KBM-7 (cell line): ENCODE measurements around the gene FCHO2.
A peak's percentile ranks its signal among the peaks of the same experiment; 100 is the strongest.

Experiments used
- DNase-seq: peaks from one replicate; pipeline ENCODE4 v3.0.0-alpha.2; 2015
- in situ Hi-C: fragments of 300-500 bp; cut with MboI; formaldehyde crosslinking; loops from 2 replicates; pipeline ENCODE4 v1.14.3; 2020; ENCODE audit warnings: low sequenced_read_pairs, low pct_unique_long_range_greater_than_20kb, mixed read lengths

Gene FCHO2

GRCh38 chr5:73094415-73094814 lies 138.6 kb downstream of the FCHO2 start:
- DNase-seq, result no peak
- in situ Hi-C loops, result no loop called here

GRCh38 chr5:73095564-73096238 lies 139.9 kb downstream of the FCHO2 start:
- in situ Hi-C loops, result no loop called here

GRCh38 chr5:73096239-73096575 lies 140.4 kb downstream of the FCHO2 start:
- no peak for DNase-seq
- in situ Hi-C loops, result no loop called here

More at GRCh38 chr5:73095564-73096238, 139.9 kb downstream of the FCHO2 start:
- peak; percentile 33 for DNase-seq

- in situ Hi-C loops, result no loop called here
- no peak for DNase-seq
Measured at GRCh38 chr5:73097740-73098139, 141.9 kb downstream of the FCHO2 start.

GRCh38 chr5:73100109-73100508 lies 144.3 kb downstream of the FCHO2 start:
- in situ Hi-C loops, result no loop called here
- no peak for DNase-seq

- in situ Hi-C loops, result no loop called here
- no peak for DNase-seq
Measured at GRCh38 chr5:73103870-73104299, 148.0 kb downstream of the FCHO2 start.

- DNase-seq, result no peak
- in situ Hi-C loops, result no loop called here
Measured at GRCh38 chr5:73104326-73104725, 148.5 kb downstream of the FCHO2 start.

GRCh38 chr5:73106335-73106734 lies 150.5 kb downstream of the FCHO2 start:
- no peak for DNase-seq
- in situ Hi-C loops, result no loop called here

GRCh38 chr5:73110190-73110589 lies 154.3 kb downstream of the FCHO2 start:
- DNase-seq, result no peak
- in situ Hi-C loops, result no loop called here

GRCh38 chr5:73111536-73111935 lies 155.7 kb downstream of the FCHO2 start:
- in situ Hi-C loops, result no loop called here
- DNase-seq, result no peak

GRCh38 chr5:73112359-73112758 lies 156.5 kb downstream of the FCHO2 start:
- no peak for DNase-seq
- in situ Hi-C loops, result no loop called here

- no peak for DNase-seq
- in situ Hi-C loops, result no loop called here
Measured at GRCh38 chr5:73114044-73114688, 158.3 kb downstream of the FCHO2 start.

GRCh38 chr5:73115399-73116051 lies 159.7 kb downstream of the FCHO2 start:
- in situ Hi-C loops, result no loop called here
- no peak for DNase-seq

GRCh38 chr5:73116506-73116905 lies 160.7 kb downstream of the FCHO2 start:
- DNase-seq, result no peak
- in situ Hi-C loops, result no loop called here

- in situ Hi-C loops, result no loop called here
- DNase-seq, result no peak
Measured at GRCh38 chr5:73117088-73117740, 161.4 kb downstream of the FCHO2 start.

GRCh38 chr5:73118391-73118973 lies 162.6 kb downstream of the FCHO2 start:
- DNase-seq, result no peak
- in situ Hi-C loops, result no loop called here

- in situ Hi-C loops, result no loop called here
- DNase-seq, result no peak
Measured at GRCh38 chr5:73119451-73120157, 163.8 kb downstream of the FCHO2 start.

GRCh38 chr5:73120222-73121118 lies 164.6 kb downstream of the FCHO2 start, which contains the start of gene TMEM171:
Gene TMEM171 (plus strand): TSS chr5:73120575. CDS start chr5:73123374, 2,799 bp downstream.
- DNase-seq, result no peak
- in situ Hi-C loops, result no loop called here
